Fibroblast of peridontal ligament (primary cell): ENCODE data around the gene CCT6A.
A peak's percentile ranks its signal among the peaks of the same experiment; 100 is the strongest.
"Not testable (repeated sequence)": the region's sequence is repeated elsewhere in the genome, so short reads cannot be mapped to it uniquely, and the experiment has no call there.

ENCODE experiments used
- DNase-seq: peaks from one replicate; pipeline ENCODE4 v3.0.0-alpha.2; 2010; ENCODE audit errors: extremely low read depth

Gene CCT6A

GRCh38 chr7:56051339-56052191 lies at the start of gene CCT6A, which contains the start of gene PSPH:
CCT6A (plus strand) TSS chr7:56051765; CDS start chr7:56051849, 84 bp downstream.
PSPH (minus strand) TSS chr7:56051444; CDS start chr7:56021212, 30,232 bp downstream.
- DNase-seq = peak; percentile 97

GRCh38 chr7:56003749-56004148 lies 47.8 kb upstream of the CCT6A start:
- DNase-seq = no peak

GRCh38 chr7:56007167-56007652 lies 44.4 kb upstream of the CCT6A start:
- DNase-seq = no peak

- no peak for DNase-seq
These were observed 43.7 kb upstream of the CCT6A start for GRCh38 chr7:56007891-56008290.

GRCh38 chr7:56009695-56010094 lies 41.9 kb upstream of the CCT6A start:
- peak; percentile 18 for DNase-seq

- DNase-seq = not testable (repeated sequence)
These were observed 34.5 kb upstream of the CCT6A start for GRCh38 chr7:56017015-56017414.

GRCh38 chr7:56019501-56019900 lies 32.1 kb upstream of the CCT6A start:
- no peak for DNase-seq

- no peak for DNase-seq
These were observed 28.1 kb upstream of the CCT6A start for GRCh38 chr7:56023500-56023899.

DNA sequence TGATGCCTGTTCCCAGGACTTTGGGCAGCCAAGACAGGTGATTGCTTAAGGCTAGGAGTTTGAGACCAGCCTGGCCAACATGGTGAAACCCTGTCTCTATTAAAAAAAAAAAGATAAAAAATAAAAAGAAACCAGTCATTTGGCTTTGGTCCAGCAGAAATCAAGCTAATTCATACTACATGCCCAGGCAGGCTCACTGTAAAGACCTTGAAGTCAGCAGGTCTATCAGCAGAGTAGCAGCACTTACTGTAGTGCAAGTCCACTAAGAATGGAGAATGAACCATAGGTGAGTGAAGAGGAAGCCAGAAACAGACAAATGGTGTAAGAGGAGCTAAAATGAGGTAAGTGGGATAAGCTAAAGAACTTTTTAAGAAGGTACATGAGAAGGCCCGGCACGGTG lies 25.0 kb upstream of the CCT6A start:
- DNase-seq = no peak

DNA sequence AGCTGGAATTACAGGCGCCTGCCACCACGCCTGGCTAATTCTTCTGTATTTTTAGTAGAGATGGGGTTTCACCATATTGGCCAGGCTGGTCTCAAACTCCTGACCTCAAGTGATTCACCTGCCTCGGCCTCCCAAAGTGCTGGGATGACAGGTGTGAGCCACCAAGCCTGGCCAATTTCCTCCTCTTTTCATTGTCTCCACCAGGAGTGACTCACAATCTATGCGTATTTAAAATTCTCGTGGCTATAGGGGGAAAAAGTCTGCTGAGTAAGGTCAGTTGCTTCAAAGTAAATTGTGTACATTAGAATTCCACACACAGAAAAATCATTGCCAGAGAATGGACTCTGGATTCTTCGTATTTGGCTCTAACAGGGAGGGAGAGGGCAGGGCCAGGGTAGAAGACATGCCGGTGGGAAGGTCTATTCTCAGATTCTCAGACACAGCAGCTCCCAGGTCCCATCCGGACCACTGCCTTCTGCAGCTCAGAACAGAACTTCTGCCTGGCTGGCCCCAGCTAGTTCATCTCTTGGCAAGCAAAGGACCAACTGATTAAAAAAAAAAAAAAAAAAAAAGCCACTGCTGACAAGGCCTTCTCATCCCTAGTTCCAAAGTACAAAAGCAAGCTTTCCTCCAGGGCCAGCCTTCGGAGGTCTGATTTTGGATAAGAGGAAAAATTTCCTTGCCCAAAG lies 22.5 kb upstream of the CCT6A start:
- no peak for DNase-seq

DNA sequence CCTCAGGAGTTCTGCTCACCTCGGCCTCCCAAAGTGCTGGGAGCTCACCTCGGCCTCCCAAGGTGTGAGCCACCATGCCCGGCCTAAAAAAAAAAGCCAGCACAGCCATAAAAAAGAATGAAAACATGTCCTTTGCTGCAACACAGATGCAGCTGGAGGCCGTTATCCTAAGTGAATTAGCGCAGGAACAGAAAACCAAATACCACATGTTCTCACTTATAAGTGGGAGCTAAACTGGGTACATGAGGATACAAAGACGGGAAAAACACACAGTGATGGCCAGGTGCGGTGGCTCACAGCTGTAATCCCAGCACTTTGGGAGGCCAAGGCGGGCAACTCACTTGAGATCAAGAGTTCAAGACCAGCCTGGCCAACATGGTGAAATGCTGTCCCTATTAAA lies 21.2 kb upstream of the CCT6A start:
- no peak for DNase-seq

DNA sequence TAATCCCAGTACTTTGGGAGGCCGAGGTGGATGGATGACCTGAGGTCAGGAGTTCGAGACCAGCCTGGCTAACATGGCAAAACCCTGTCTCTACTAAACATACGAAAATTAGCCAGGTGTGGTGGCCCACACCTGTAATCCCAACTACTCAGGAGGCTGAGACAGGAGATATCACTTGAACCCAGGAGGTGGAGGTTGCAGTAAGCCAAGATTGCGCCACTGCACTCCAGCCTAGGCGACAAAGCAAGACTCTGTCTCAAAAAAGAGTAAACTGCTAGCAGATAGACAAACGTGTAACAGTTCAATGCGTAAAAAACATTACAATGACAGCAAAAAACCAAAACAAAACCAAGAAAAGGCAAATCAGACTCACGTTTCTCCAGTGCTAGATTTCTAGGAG lies 20.0 kb upstream of the CCT6A start:
- not testable (repeated sequence) for DNase-seq

GRCh38 chr7:56032578-56032977 lies 19.0 kb upstream of the CCT6A start:
- DNase-seq = not testable (repeated sequence)

DNA sequence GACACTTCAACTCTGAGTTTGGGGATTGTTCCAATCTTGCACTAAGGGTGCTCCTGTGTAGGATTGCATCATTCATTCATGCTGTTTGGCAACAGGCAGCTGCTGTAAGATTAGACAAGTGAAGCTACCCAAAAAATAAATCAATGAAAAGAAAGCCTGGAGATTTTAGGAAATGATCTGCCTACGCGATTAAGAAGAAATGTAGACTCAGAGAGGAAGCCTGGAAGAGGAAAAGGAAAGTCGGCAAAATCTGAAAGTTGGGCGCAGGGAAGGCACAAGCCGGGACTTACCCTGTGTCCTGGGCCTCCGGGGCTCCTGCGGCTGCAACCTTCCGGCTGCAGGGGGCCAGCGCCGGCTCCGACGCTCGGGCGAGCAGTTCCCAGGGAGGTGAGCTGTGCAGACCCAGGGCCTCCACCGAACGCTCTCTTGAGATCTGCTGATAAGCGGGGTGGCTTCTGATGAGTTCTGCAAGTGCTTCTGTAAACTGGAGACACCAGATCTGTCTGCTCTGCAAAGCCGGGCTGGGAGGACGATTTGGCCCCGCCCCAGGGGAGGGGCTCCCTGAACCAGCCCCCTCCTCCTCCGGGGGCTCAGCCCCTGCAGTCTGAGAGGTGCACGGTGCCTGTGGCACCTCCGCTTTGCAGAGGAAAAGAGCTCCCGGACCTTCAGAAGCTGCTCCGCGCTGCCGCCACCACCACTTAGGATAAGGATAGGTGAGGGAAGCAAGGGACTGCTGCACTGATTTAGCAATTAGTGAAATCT lies 17.7 kb upstream of the CCT6A start:
- DNase-seq = peak; percentile 77

DNA sequence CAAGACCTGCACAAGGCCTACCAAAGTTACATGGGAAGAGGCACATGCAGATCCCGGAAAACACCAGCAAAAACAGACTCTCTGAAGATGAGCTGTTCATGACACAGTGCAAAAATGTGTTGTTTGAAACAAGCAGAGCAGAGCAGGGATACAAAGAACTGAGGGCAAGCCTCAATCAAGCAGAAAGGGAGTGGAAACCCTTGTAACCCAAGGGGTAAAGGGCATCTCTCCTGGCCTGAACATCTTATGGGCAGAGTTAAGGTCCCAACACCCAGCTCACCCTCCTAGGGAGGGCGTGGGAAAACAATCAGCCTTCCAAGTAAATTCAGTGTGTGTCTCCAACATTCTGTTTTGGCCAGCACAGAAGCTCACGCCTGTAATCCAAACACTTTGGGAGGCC lies 10.8 kb upstream of the CCT6A start:
- no peak for DNase-seq

DNA sequence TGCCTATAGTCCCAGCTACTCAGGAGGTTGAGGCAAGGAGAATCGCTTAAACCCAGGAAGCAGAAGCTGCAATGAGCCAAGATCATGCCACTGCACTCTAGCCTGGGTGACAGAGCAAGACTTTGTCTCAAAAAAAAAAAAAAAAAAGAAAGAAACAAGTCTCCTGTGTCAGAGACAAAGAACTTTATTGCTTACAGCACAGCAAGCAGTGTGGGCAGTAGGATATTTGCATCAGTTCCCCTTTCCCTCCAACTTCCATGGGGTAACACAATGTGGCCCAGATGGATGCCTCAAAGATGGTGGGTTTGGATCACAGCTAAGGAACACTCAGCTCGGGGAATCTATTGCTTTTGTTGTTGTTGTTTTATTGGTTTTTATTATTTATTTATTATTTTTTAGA lies 5.8 kb upstream of the CCT6A start:
- not testable (repeated sequence) for DNase-seq

GRCh38 chr7:56046721-56047445 lies 4.7 kb upstream of the CCT6A start:
- peak; percentile 83 for DNase-seq

- DNase-seq = not testable (repeated sequence)
These were observed 4.0 kb upstream of the CCT6A start for GRCh38 chr7:56047446-56048116.

- no peak for DNase-seq
These were observed 3.3 kb upstream of the CCT6A start for GRCh38 chr7:56048245-56048644.

- DNase-seq = not testable (repeated sequence)
These were observed 2.8 kb upstream of the CCT6A start for GRCh38 chr7:56048763-56049162.

DNA sequence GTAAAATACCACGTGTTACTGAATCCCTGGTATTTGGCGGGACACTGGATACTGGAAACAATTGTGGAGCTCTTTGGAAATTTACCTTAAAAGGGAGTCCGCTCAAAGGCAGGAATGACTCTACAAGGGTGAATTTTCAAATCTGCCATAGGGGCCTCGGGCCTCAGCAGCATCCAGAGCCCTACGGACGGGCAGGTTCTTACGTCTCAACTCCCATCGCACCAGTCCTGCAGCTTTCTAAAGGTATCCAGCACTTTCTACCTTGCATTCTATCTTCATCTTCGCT lies 569 bp upstream of the CCT6A start:
- DNase-seq = no peak
